GM21786 (cell line): ENCODE measurements around the gene COL26A1.
A peak's percentile ranks its signal among the peaks of the same experiment; 100 is the strongest.
"Not testable (repeated sequence)": the region's sequence is repeated elsewhere in the genome, so short reads cannot be mapped to it uniquely, and the experiment has no call there.

ENCODE experiments used
- ATAC-seq: cut with Tn5 transposase; IDR thresholded peaks from one replicate; pipeline ENCODE4 v1.9.1; 2021; ENCODE audit not compliant: unreplicated experiment

COL26A1 gene

GRCh38 chr7:101362334-101363195 is at the start of gene COL26A1:
TSS of gene COL26A1 (plus strand) at chr7:101362875. CDS start at chr7:101363033, 158 bp downstream.
- ATAC-seq: no peak

GRCh38 chr7:101315336-101315735 is 47.3 kb upstream of the COL26A1 start:
- ATAC-seq: no peak

- ATAC-seq: no peak
Observed at GRCh38 chr7:101319401-101319800, 43.3 kb upstream of the COL26A1 start.

- peak; percentile 97 for ATAC-seq
Observed at GRCh38 chr7:101321491-101322401, 40.9 kb upstream of the COL26A1 start, which contains the start of gene IFT22. TSS of gene IFT22 (minus strand) at chr7:101321812. CDS start at chr7:101321709, 103 bp downstream.

- ATAC-seq: no peak
Observed at GRCh38 chr7:101328159-101328558, 34.5 kb upstream of the COL26A1 start.

- ATAC-seq: no peak
Observed at GRCh38 chr7:101330011-101330484, 32.6 kb upstream of the COL26A1 start.

- no peak for ATAC-seq
Observed at GRCh38 chr7:101332026-101332425, 30.6 kb upstream of the COL26A1 start.

GRCh38 chr7:101333912-101334311 is 28.8 kb upstream of the COL26A1 start:
- no peak for ATAC-seq

- ATAC-seq: no peak
Observed at GRCh38 chr7:101340379-101340778, 22.3 kb upstream of the COL26A1 start.

GRCh38 chr7:101342892-101343291 is 19.8 kb upstream of the COL26A1 start:
- no peak for ATAC-seq

- no peak for ATAC-seq
Observed at GRCh38 chr7:101347477-101347876, 15.2 kb upstream of the COL26A1 start.

- ATAC-seq: not testable (repeated sequence)
Observed at GRCh38 chr7:101348456-101349067, 14.1 kb upstream of the COL26A1 start.

- ATAC-seq: not testable (repeated sequence)
Observed at GRCh38 chr7:101349300-101349699, 13.4 kb upstream of the COL26A1 start.

- ATAC-seq: no peak
Observed at GRCh38 chr7:101352920-101353308, 9.8 kb upstream of the COL26A1 start.

GRCh38 chr7:101357433-101357832 is 5.2 kb upstream of the COL26A1 start:
- ATAC-seq: no peak

- no peak for ATAC-seq
Observed at GRCh38 chr7:101363196-101363733, 590 bp downstream of the COL26A1 start.

GRCh38 chr7:101363734-101364374 is 1.2 kb downstream of the COL26A1 start:
- ATAC-seq: peak; percentile 61

- ATAC-seq: no peak
Observed at GRCh38 chr7:101365956-101366355, 3.3 kb downstream of the COL26A1 start.

GRCh38 chr7:101367676-101368075 is 5.0 kb downstream of the COL26A1 start:
- ATAC-seq: no peak
